Left kidney (tissue), 8 donors: ENCODE measurements around the gene PCYT2. TPM values are rescaled to one million over a fixed set of nuclear protein-coding genes. Genes with fewer than 3 reads are reported as not detected.
"Not testable (repeated sequence)": the region's sequence is repeated elsewhere in the genome, so short reads cannot be mapped to it uniquely, and the experiment has no call there.

Source experiments
- DNase-seq: peaks from one replicate; pipeline ENCODE4 v3.0.0-alpha.2; 2013
- long read RNA-seq, 8 donors: transcript quantifications; one replicate each; lab custom pipeline, GENCODE V29; 2026
- polyA plus RNA-seq: library from polyadenylated mRNA; unstranded; fragments of 120-200 nt; gene quantifications from one replicate; pipeline ENCODE4 v1.2.1, GENCODE V29; 2013; ENCODE audit not compliant: insufficient read length

The PCYT2 gene
- polyA plus RNA-seq, result 41.5 TPM
- long read RNA-seq, donor 1, full-length matches to known transcripts, result 19 of 19 reads
- long read RNA-seq, donor 1, partial matches to known transcripts, result 0 of 19 reads
- long read RNA-seq, donor 1, other reads (novel, unspliced or antisense), result 0 of 19 reads
- long read RNA-seq, donor 2, full-length matches to known transcripts, result 10 of 10 reads
- long read RNA-seq, donor 2, partial matches to known transcripts, result 0 of 10 reads
- long read RNA-seq, donor 2, other reads (novel, unspliced or antisense), result 0 of 10 reads
- long read RNA-seq, donor 3, full-length matches to known transcripts, result 9 of 9 reads
- long read RNA-seq, donor 3, partial matches to known transcripts, result 0 of 9 reads
- long read RNA-seq, donor 3, other reads (novel, unspliced or antisense), result 0 of 9 reads
- long read RNA-seq, donor 4, full-length matches to known transcripts, result 1 of 1 reads
- long read RNA-seq, donor 4, partial matches to known transcripts, result 0 of 1 reads
- long read RNA-seq, donor 4, other reads (novel, unspliced or antisense), result 0 of 1 reads
- long read RNA-seq, donor 5, full-length matches to known transcripts, result 35 of 35 reads
- long read RNA-seq, donor 5, partial matches to known transcripts, result 0 of 35 reads
- long read RNA-seq, donor 5, other reads (novel, unspliced or antisense), result 0 of 35 reads
- long read RNA-seq, donor 6, full-length matches to known transcripts, result 29 of 29 reads
- long read RNA-seq, donor 6, partial matches to known transcripts, result 0 of 29 reads
- long read RNA-seq, donor 6, other reads (novel, unspliced or antisense), result 0 of 29 reads
- long read RNA-seq, donor 7, full-length matches to known transcripts, result 20 of 34 reads
- long read RNA-seq, donor 7, partial matches to known transcripts, result 5 of 34 reads
- long read RNA-seq, donor 7, other reads (novel, unspliced or antisense), result 9 of 34 reads
- long read RNA-seq, donor 8, full-length matches to known transcripts, result 6 of 6 reads
- long read RNA-seq, donor 8, partial matches to known transcripts, result 0 of 6 reads
- long read RNA-seq, donor 8, other reads (novel, unspliced or antisense), result 0 of 6 reads

DNA sequence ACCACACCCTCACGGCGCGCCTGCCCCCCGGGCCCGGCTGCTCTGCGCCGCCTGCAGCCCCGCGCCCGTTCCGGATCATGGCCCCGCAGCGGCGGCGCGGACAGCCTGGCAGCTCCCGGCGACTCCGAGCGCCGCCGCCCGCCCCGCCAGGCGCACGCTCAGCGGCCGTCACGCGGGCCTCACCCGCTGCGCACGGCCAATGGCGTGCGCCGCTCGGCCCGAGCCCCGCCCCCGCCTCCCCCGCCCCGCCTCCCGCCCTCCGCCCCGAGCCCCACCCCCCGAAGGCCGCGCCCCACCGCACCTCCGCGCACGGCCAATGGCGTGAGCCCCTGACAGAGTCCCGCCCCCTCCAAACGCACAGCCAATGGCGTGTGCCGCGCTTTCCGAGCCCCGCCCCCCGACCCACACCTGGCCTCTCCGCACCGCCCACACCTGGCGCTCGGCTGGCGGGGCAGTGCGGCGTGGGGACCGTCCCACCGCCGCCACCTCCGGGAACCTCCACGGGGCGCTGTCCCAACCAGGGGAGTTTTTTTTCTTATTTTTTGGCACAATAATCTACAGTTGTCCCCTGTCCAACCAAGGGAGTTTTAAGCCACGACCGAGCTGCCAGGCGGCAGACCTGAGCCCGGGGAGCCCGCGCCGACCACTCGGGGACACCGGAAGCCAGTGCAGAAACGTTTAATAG, at the start of gene PCYT2:
TSS of gene PCYT2 (minus strand) at position 123 of the 685 bp plus-strand sequence. CDS start at position 79, 44 bp downstream.
- DNase-seq, result peak; percentile 84

DNA sequence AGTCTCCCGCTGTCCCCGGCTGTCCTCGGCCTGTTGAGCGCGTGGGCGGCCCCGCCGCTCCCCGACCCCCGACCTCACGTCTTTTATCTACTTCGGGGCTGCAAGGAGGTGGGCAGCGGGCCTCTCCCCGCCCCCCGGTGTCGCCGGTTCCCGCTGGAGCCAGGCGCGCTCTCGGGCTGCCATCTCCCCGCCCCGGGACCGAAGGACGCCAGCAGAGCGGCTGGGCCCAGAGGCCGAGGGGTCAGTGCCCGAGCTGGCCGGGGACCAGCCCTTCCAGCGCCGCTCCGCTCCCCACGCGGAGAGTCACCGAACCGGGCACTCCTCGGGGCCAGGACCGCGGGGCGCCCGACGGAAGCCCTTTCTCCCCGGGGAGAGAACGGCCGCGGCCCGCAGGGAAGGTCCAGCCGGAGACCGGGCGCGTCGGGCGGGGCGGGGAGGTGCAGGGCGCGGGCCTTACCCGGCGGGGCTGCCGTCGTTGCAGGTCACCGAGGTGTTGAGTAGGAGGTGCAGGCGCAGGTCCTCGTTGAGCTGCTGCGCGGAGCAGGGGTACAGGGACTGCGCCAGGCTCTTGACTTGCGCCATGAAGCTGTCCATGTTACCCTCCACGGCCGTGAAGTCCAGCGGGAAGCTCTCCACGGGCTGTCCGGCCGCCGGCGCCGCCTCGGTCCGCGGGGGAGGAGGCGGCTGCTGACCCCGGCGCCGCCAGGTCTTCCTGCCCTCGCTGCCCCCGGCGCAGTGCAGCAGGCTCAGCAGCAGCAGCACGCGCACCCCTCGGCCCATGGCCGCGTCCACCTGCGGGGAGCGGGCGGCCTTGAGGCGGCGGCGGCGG, 49.1 kb upstream of the PCYT2 start:
- DNase-seq, result no peak

DNA sequence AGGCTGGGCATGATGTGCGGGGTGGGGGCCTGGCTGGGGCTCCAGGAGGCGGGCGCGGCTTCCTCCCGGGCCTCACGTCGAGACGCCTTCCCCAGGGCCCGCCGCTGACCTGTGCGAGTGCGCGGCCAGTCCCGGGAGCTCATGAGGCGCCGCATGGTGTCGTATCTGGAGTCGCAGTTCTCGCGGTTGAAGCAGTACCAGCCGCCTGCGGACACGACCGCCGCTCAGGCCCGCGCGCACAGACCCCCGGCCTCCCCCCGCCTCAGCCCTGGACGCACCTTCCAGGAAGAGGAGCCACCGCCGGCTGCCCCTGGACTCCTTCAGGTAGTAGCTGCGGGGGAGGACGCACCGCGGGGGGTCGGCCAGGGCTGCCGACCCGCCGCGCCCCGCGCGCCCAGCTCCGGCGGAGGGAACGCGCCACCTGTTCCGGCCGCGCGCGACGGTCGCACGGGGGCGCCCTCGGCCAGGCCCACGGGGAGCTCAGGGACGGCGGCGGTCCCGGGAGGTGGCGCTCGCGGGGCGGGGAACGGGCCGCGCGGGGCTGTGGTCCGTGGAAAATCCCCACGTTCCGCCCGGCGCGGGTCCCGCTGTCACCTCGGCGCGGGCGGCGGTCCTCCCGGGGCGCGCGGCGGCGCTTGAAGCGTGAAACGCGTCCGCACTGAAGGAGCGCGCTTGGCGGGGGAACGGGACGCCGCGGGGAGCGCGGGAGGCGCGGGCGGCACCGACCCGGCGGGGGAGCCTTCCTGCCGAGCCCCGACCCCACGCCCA, 48.3 kb upstream of the PCYT2 start:
- no peak for DNase-seq

DNA sequence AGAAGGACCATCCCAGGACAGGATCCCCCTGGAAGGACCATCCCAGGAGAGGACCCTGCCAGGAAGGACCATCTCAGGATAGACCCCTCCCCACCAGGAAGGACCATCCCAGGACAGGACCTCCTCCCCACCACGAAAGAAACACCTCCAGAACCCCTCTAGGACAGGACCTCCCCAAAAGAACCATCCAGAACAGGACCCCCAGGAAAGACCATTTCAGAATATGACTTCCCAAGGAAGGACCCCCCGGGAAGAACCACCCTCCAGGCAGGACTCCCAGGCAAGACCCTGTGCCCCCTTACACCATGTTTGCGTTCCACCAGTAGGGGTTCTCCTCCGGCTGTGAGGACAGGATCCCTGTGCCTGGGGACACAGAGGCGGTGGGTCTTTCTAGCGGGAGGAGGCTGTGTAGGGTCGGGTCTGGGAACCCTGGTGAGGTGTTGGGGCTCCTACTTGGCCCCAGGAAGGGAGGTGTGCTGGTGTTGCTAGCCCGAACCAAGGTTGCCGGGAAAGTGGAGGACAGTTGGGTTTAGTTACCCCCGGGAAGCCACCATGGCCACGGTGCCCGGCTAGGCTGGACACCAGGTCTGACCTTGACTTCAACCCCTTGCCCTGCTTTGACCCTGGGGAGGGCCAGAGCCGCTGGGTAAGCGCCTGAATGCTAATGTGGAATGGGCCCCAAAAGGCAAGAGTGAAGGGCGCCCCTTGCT, 47.6 kb upstream of the PCYT2 start:
- no peak for DNase-seq

DNA sequence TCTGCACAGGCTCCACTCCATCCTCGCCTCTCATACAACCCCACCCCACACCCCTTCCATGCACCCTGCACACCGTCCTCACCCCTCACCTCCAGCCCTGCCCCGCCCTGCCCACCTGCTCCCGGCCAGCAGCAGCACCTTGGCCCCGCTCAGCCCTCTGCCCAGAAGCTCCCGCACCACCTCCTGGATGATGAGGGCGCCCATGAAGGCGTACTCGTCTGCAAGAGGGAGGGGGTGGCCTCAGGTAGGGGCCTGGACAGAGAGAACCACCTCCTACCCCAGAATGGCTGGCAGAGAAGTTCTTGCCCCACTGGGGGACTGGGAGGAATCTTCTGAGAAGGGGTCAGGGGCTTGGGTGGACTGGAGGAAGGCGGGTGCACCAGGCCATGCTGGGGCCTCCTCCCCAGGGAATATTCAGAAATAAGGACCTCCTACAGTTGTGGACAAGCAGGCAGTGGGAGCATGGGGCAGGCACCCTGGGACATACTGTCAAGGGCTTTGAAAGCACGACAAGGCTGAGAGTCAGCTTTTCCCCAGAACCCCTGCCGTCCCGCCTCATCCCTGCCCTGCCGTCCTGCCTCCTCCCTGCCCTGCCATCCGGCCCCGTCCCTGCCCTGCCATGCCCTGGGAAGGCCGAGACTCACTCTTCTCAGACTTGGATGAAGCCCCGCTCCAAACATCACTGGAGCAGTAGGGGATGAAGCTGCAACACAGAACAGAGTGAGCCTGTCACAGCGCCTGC, 46.7 kb upstream of the PCYT2 start:
- no peak for DNase-seq

DNA sequence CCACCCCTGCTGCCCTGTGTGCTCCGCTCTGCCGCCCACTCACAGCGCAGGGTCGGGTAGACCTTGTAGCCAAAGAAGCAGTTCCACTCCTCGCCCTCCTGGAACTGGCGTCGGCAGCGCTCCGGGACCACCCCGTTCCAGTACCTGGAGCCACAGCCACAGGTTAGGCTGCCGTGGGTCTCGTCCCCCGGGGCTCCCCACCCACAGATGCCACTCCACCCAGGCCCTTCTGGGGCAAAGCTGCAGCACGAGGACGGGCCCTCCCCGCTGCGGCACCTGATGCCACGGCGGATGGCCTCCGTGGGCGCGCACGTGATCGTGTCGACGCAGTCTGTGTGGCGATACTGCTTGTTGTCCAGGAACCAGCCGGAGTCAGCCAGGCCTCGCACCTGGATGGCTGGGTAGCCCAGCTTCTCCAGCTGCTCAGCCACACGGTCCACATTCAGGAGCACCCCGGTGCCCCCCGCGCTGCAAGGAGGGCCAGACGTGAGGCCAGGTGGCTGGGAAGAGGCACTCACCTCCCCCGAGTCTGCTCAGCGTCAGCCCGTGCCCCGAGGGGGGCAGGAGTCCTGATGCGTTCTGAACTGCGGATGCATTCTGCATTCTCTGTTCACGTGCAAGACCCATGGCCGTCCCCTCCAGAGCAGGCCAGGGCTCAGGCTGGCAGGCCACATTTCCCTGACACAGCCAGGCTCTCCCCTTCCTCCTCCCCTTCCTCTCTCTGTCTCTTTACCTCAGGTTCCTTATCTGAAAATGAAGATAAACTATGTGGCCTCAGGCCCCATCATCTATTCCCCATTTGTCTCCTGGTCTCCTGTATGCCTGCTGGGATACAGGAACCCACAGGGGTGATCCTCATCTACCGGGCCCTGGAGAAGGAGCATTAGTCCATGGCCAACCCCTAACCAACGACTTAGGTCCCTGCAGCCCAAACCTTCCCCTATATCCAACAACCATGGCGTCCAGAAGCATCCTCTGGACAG, 45.7 kb upstream of the PCYT2 start:
- DNase-seq, result no peak

DNA sequence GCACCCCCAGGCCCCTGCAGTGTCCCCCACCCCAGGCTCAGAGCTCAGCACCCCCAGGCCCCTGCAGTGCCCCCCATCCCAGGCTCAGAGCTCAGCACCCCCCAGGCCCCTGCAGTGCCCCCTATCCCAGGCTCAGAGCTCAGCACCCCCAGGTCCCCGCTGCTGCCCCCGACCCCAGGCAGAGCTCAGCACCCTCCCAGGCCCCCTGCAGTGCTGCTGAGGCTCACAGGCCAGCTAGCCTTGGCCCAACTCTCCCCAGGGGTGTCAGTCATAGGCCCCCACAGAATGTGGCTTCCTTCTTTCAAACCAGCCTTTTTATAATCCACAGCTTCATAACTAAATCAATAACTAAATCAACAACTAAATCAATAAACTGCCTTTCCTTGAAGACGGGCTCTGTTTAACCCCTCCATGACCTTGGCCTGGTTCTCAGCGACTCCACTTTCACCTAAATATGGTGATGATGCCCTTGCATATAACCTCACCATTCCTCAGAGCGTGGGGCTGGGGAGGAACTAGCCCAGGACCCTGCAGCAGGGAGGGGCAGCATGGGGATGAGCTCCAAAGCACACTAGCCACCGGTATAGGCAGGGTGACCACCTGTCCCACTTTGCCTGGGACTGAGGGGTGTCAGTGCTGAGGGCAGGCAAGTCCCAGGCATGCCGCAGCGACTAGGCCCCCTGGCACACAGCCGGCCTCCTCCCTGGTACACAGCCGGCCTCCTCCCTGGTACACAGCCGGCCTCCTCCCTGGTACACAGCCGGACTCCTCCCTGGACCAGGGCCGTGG, 44.8 kb upstream of the PCYT2 start:
- no peak for DNase-seq

DNA sequence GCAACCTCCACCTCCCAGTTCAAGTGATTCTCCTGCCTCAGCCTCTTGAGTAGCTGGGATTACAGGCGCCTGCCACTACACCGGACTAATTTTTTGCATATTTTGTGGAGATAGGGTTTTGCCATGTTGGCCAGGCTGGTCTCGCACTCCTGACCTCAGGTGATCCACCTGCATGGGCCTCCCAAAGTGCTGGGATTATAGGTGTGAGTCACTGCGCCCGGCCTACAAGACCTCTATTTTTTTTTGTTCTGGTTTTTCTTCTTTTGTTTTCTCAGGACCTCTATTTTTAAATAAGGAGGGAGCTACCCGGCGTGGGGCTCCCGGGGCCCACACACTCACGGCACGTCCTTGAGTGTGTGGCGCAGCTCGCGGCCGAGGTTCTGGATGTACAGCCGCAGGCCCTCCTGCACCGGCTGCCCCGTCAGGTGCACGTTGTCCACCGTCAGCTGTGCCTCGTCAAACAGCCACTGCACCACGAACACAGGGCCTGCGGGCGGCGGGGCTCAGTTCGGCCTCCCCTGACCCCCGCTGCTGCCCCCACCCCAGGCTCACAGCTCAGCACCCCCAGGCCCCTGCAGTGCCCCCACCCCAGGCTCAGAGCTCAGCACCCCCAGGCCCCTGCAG, 44.0 kb upstream of the PCYT2 start:
- no peak for DNase-seq

DNA sequence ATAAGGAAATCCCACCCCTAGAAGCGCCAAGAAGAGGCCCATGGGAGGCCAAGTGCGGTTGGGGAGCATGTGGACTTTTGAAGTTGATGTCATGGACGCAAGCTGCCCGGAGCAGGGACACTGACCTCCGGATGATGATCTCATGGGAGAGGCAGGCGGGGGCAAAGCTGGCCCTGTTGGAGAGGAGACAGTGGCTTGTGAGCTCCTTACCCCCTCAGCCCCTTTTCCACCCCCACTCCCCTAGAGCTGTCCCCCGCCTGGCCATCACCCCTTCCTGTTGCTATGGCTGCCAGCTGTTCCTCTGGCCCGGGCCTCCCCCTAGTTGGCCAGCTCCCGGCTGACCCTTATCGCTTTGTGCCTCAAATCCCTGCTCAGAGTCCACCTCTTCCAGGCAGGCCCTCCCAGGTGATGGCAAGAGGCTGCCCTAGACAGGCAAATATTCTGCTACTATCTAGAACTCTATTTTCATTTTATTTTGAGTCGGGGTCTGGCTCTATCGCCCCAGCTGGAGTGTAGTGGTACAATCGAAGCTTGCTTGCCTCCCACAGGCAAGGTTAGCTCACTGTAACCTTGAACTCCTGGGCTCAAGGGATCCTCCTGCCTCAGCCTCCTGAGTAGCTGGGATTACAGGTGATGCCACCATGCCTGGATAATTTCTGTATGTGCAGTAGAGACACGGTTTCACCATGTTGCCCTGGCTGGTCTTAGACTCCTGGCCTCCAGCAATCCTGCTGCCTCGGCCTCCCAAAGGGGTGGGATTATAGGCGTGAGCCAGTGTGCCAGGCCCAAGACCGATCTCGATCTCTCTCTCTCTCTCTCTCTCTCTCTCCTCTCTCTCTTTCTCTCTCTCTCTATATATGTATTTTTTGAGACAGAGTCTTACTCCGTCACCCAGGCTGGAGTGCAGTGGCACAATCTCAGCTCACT, 43.2 kb upstream of the PCYT2 start:
- DNase-seq, result no peak

DNA sequence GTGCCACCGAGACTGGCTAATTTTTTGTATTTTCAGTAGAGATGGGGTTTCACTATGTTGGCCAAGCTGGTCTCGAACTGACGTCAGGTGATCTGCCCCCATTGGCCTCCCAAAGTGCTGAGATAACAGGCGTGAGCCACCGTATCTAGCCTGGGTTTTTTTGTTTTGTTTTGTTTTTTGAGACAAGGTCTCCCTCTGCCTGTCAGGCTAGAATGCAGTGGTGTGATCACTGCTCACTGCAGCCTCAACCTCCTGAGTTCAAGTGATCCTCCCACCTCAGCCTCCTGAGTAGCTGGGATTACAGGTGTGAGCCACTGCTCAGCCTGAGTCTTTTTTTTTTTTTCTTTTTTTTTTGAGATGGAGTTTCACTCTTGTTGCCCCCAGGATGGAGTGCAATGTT, 42.2 kb upstream of the PCYT2 start:
- DNase-seq, result not testable (repeated sequence)

DNA sequence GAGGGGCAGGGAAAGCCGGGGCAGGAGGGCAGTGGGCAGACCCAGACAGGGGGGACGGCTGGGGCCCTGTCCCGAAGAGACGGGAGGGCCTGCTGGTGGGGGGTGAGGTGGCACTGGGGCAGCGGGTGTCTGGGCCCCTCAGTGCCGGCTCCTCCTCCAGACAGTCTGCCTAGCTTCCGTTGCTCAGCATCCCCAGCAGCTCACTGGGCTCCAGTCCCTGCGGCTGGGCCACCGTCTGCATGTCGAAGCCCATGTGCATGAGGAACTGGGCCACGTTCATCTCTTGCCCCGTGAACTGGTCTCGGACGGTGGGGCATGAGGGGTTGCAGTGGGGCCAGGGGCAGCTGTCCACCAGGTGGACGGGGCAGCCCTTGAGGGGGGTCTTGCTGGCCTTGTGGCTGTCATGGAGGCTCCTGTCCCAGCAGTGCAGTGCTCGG, 41.6 kb upstream of the PCYT2 start:
- no peak for DNase-seq

DNA sequence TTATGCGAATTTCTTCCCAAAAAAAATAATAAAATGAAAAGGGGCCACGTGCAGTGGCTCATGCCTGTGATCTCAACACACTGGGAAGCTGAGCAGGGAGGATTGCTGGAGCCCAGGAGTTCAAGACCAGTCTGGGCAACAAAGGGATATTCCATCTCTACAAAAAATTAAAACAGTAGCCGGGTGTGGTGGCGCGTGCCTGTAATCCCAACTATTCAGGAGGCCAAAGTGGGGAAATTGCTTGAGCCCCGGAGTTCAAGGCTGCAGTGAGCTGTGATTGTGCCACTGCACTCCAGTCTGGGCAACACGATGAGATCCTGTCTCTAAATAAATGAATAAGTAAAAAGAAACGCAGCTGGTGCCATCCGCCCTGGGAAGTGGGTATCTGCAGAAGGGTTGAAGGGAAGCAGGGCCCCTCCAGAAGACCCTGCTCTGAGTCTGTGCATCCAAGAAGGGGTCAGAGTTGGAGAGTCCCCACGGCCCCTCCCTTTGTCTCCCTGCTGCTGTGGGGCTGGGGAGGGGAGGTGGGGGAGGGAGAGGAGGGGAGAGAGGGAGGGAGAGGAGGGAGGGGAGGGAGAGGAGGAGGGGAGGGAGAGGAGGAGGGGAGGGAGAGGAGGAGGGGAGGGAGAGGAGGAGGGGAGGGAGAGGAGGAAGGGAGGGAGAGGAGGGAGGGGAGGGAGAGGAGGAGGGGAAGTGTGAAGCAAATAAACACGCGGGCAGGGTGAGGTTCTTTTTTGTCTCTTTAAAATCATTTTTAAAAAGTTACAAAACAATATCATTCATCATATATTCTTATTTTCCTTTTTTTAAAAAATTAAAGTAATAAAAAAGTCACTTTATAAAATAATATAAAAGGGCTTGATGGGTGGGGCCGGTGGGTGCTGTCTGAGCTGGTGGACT, 40.8 kb upstream of the PCYT2 start:
- no peak for DNase-seq

DNA sequence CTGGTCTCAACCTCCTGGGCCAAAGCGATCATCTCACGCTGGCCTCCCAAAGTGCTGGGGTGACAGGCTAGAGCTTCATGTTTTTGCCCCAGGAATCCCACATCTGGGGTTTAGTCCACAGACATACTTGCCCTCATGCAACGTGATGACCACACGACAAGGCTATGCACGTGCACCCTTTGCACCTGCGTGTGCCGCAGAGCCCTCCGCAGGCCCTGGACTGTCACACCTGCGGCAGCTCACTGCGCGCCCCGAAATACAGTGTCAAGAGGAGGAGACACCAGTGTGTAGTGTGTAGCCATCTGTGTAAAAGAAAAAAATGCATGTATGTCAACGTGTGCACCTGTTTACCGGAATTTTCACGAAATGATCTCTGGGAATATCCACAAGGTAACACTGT, 39.3 kb upstream of the PCYT2 start:
- DNase-seq, result no peak
